Smooth muscle cell of the brain vasculature (primary cell): ENCODE measurements around the gene TRIM42.

Experiments
- DNase-seq: peaks from one replicate; pipeline ENCODE4 v3.0.0-alpha.2; 2012; ENCODE audit warnings: low read depth, low spot score

The TRIM42 gene

DNA sequence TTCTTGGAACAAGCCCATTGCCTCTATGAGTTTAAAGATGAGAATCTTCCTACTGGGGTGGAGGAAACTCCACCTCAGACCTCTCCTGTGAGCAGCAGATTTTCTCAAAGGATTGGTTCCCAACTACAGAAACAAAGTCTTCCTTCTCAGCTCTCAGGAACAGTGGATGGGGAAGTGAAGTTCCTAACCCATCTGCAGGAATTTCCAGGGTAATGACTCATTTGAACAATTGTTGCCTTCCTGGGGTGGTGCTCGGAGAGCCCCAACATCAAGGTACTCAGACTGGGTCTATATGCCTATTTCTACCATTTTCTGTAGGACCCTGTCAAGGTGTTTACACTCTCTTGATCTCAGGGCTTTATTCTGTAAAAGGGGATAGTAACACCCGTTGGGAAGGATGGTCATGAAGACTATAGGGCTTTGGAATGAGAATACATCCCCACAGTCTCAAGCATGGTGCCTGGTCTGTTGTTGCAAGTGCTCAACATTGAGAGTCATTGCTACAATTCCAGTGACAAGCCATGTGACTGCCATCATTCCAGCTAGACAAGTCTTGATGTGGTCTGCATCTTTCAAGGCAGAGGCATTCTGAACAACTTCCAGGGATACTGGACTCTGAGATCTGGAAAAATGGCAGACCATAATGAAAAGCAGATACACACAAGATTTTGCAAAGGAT lies 33.0 kb downstream of the TRIM42 start:
- DNase-seq, result no peak

DNA sequence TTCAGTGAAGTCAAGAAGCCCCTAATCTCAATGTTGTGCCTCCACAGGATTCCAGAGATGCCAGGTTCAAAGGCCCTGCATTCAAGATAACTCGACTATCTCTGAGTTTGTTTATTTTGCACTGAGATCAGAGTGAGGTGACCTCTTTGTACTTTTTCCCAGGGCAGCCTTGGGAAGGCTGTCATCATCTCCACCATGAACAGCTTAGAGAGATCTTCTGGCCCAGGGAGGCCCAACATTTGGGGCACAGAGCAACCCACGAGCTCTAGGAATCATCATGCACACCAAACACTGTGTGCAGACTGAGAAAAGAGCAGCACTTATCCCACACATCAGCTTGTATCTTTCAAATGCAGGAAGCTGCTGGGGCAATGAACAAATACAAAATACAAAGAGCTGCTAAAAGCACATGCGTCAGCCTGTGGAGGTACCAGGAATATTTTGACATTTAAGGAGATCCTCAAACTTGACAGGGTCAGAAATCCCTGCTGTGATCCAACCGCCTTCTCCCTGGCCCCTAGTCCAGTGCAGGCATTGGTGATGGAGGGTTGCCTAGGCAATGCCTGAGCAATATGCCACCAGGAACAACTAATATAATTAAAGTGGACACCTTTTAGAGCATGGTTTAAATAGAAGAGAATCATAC lies 33.6 kb downstream of the TRIM42 start:
- DNase-seq, result no peak

DNA sequence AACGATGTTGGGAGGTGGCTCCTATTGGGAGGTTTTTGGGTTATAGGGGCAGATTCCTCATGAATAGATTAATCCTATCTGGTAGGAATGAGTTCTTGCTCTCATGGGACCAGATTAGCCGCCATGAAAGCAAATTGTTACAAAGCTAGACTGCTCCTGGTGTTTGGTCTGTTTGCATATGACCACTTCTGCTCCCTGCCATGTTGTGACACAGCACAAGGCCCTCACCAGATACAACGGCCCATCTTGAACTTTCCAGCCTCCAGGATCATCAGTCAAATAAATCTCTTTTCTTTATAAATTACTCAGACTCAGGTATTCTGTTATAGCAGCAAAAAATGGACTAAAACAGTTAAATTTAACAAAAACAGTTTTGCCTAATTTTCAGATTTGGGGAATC lies 34.4 kb downstream of the TRIM42 start:
- DNase-seq, result no peak

DNA sequence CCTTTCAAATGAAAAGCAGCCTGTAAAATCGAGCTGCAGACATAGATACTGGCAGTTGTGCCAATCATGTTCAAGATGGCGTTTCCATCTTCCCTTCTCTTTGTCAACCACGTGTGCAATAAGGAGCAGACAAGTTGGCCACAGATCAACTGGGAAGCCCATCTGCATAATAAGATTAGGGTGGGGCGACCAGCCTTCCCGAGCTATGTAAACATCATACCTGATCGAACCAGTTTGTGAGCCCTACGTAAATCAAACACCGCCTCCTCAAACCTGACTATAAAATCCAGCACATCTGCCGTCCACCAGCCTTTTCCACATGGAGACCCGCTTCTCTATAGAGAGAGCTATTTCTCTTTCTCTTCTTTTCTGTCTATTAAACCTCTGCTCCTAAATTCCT lies 37.2 kb downstream of the TRIM42 start:
- no peak for DNase-seq

DNA sequence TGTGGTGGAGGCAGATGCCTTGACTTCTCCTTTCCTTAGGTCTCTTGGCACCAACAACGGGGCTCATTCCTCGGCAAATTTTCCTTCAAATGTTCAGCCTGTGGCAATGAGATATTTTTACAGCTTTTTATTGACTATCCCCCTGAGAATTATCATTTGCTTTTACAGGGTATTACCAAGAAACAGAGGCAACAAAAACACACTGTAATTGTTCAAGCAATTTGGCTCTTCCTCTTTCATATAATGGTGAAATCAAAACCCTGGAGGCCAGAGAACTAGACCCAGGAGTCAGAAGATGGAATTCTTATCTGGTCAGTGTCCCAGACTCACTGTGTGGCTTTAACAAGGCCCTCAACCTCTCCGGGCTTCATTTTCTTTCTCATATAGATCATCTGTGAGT lies 40.1 kb downstream of the TRIM42 start:
- DNase-seq, result no peak

GRCh38 chr3:140719841-140720614 lies 42.2 kb downstream of the TRIM42 start:
- DNase-seq, result peak; percentile 31

GRCh38 chr3:140723576-140723975 lies 45.7 kb downstream of the TRIM42 start:
- no peak for DNase-seq

- no peak for DNase-seq
These were observed 47.3 kb downstream of the TRIM42 start for GRCh38 chr3:140724856-140725812.

DNA sequence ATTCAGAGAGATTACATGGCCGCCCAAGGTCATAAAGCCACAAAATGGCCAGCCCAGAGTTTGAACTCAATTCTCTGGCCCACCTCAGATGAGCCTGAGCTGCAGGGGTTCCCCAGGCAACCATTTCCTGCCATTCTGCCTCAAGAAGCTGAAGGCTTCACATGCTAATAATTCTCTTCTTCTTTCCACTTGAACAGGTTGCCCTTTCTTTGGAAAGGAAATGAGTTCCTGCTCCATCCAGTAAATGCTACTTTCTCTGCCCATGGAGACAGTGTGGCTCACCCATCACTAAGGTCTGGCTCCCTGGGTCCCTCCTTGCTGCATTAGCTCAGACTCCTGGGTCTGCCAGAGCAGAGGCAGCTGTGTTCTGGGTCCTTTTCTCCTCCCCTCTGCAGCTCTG lies 48.2 kb downstream of the TRIM42 start:
- no peak for DNase-seq

- no peak for DNase-seq
These were observed 50.0 kb downstream of the TRIM42 start for GRCh38 chr3:140727886-140728285.

GRCh38 chr3:140731440-140732119 lies 53.7 kb downstream of the TRIM42 start:
- no peak for DNase-seq

DNA sequence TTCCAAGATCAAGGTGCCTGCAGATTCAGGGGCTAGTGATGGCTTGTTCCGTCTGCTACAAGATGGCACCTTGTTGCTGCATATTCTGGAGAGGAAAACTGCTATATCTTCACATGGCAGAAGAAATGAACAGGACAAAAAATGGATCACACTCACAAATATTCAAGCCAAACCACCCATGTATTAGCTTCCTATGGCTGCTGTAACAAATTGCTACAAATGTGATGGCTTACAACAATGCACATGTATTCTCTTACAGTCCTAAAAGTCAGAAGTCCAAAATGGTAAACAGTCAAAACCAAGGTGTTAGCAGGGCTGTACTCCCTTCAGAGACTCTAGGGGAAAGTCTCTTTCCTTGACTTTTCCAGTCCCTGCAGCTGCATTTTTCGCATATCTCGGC lies 55.8 kb downstream of the TRIM42 start:
- DNase-seq, result no peak

DNA sequence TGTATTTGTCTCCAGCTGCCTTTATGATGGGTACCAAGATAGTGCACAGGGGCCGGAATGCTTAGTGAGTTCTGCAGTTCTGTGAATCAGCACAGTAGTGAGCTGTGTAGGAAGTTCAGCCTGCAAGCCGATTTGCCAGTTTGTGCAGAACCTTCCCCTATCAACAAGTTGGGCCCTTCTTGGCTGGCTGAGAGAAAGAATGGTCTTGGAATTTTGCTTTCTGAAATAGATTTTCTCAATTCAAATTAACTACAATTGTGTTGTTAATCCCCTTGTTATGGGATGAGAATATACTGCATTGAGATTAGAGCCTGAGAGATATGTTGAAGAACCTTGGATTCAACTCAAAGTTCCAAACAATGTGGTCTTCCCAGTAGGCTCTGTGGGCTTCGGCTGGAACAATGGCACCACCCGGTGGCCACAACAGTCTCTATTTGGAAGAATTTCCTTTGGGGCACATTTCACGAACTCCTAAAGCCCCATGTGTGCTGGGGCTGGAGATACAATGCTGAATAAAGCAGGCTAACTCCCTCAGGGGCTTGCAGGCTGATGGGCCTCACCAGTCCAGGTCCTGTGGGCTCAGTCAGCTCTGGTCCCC lies 59.1 kb downstream of the TRIM42 start:
- DNase-seq, result peak; percentile 35

DNA sequence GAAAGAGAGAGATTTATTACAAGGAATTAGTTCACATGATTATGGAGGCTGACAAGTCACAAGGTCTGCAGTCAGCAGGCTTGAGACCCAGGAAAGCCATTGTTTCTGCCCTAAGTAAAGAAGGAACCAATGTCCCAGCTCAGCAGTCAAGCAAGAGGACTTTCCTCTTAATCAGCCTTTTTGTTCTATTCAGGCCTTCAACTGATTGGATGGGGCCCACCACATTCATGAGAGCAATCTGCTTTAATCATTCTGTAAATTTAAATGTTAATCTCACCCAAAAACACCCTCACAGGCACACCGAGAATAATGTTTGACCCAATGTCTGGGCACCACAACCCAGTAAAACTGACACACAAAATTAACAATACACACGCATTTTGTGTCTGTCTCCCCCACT lies 64.3 kb downstream of the TRIM42 start:
- no peak for DNase-seq

- DNase-seq, result no peak
These were observed 70.3 kb downstream of the TRIM42 start for GRCh38 chr3:140748171-140748570.

- DNase-seq, result no peak
These were observed 71.0 kb downstream of the TRIM42 start for GRCh38 chr3:140748903-140749302.
